NCI-H1105 treated with DMSO at 0.1 percent for 48 hours (cell line): ENCODE measurements around the gene PIGS.
A peak's percentile ranks its signal among the peaks of the same experiment; 100 is the strongest.

Source experiments
- DNase-seq: peaks from one replicate; lab custom pipeline; 2025; lab: John Stamatoyannopoulos, UW

The PIGS gene

GRCh38 chr17:28550858-28551257 lies 20.5 kb downstream of the PIGS start:
- no peak for DNase-seq

- DNase-seq, result no peak
Observed at GRCh38 chr17:28549236-28550132, 21.8 kb downstream of the PIGS start.

GRCh38 chr17:28548417-28549130 lies 22.8 kb downstream of the PIGS start:
- DNase-seq, result no peak

GRCh38 chr17:28547623-28548416 lies 23.5 kb downstream of the PIGS start:
- DNase-seq, result peak; percentile 26

GRCh38 chr17:28547096-28547622 lies 24.2 kb downstream of the PIGS start:
- DNase-seq, result no peak

GRCh38 chr17:28545787-28546415 lies 25.4 kb downstream of the PIGS start:
- DNase-seq, result no peak

- DNase-seq, result no peak
Observed at GRCh38 chr17:28545141-28545503, 26.2 kb downstream of the PIGS start.

- DNase-seq, result no peak
Observed at GRCh38 chr17:28544402-28545140, 26.8 kb downstream of the PIGS start.

- DNase-seq, result no peak
Observed at GRCh38 chr17:28541439-28541838, 29.9 kb downstream of the PIGS start.

- no peak for DNase-seq
Observed at GRCh38 chr17:28540231-28540630, 31.1 kb downstream of the PIGS start.

GRCh38 chr17:28538296-28538895 lies 32.9 kb downstream of the PIGS start:
- no peak for DNase-seq

GRCh38 chr17:28537219-28537610 lies 34.1 kb downstream of the PIGS start:
- DNase-seq, result no peak

GRCh38 chr17:28536532-28537218 lies 34.6 kb downstream of the PIGS start:
- DNase-seq, result no peak

- DNase-seq, result no peak
Observed at GRCh38 chr17:28534740-28535375, 36.5 kb downstream of the PIGS start.

- DNase-seq, result no peak
Observed at GRCh38 chr17:28533091-28533807, 38.1 kb downstream of the PIGS start.

- no peak for DNase-seq
Observed at GRCh38 chr17:28532050-28532960, 39.0 kb downstream of the PIGS start.

GRCh38 chr17:28530926-28531325 lies 40.4 kb downstream of the PIGS start:
- DNase-seq, result no peak

GRCh38 chr17:28530250-28530649 lies 41.1 kb downstream of the PIGS start:
- no peak for DNase-seq
